ENCODE measurements around the gene BACE2. TPM values are rescaled to one million over a fixed set of nuclear protein-coding genes. Genes with fewer than 3 reads are reported as not detected.

The BACE2 gene
- total RNA-seq, 1 donor from 2014 or later, result 20.8 TPM

DNA sequence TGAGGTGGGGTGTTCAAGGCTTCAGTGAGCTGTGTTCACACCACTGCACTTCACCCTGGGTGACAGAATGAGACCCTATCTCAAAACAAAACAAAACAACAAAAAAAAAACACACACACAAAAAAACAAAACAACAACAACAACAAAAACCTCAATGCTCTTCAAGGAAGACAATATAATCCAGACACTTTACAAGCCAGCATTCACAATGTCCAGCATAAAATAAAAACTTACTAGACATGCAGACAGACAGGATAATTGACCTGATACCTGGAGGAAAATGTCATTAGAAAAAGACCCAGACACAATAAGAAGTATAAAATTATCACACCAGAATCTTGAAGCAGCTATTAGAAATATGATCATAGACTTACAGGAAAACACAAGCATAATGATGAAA is 39.0 kb upstream of the BACE2 start:
- TF ChIP-seq, protein P1, sequence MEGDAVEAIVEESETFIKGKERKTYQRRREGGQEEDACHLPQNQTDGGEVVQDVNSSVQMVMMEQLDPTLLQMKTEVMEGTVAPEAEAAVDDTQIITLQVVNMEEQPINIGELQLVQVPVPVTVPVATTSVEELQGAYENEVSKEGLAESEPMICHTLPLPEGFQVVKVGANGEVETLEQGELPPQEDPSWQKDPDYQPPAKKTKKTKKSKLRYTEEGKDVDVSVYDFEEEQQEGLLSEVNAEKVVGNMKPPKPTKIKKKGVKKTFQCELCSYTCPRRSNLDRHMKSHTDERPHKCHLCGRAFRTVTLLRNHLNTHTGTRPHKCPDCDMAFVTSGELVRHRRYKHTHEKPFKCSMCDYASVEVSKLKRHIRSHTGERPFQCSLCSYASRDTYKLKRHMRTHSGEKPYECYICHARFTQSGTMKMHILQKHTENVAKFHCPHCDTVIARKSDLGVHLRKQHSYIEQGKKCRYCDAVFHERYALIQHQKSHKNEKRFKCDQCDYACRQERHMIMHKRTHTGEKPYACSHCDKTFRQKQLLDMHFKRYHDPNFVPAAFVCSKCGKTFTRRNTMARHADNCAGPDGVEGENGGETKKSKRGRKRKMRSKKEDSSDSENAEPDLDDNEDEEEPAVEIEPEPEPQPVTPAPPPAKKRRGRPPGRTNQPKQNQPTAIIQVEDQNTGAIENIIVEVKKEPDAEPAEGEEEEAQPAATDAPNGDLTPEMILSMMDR (IDR thresholded peaks at IDR 0.05), result no peak
- Histone ChIP-seq H3K9me3 (no peaks in the 10 kb centered on the region), H3K27me3 (ENCODE audit: low read depth) (no peaks in the 10 kb centered on the region), H3K27ac (no peak overlapping the region), H3K4me1 (no peaks in the 10 kb centered on the region), H3K36me3 (no peaks in the 10 kb centered on the region), H3K4me3 (no peak overlapping the region)
- no peak for DNase-seq
- no peak for ATAC-seq
- intact Hi-C loops (cut with DNase I), result no loop called here

DNA sequence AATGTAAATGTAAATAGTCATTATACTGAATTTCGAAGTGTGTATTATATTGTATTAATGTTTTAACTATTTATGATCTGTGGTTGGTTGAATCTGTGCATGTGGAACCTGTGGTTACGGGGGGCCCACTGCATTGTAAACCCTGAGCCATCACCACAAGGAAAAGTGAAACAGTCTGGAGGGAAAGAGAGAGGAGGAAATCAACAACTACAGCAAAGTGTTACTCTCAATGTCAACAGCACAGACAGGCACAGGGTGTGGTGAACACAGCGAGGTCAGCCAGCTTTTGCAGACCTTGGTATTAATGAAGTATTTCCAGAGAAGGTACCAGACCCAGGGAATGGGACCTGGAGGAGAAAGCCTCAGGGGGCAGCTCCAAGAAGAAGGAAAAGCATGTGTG is 37.1 kb upstream of the BACE2 start:
- intact Hi-C loops (cut with DNase I), result no loop called here
- ATAC-seq, result no peak
- no peak for DNase-seq
- no peaks in the 10 kb centered on the region for H3K9me3 ChIP-seq
- H3K27ac ChIP-seq, result no peak overlapping the region
- TF ChIP-seq, protein P1 (IDR thresholded peaks at IDR 0.05), result no peak
- H3K36me3 ChIP-seq, result no peaks in the 10 kb centered on the region
- H3K4me3 ChIP-seq, result no peak overlapping the region
- H3K27me3 ChIP-seq (ENCODE audit: low read depth), result no peaks in the 10 kb centered on the region
- H3K4me1 ChIP-seq, result no peaks in the 10 kb centered on the region

DNA sequence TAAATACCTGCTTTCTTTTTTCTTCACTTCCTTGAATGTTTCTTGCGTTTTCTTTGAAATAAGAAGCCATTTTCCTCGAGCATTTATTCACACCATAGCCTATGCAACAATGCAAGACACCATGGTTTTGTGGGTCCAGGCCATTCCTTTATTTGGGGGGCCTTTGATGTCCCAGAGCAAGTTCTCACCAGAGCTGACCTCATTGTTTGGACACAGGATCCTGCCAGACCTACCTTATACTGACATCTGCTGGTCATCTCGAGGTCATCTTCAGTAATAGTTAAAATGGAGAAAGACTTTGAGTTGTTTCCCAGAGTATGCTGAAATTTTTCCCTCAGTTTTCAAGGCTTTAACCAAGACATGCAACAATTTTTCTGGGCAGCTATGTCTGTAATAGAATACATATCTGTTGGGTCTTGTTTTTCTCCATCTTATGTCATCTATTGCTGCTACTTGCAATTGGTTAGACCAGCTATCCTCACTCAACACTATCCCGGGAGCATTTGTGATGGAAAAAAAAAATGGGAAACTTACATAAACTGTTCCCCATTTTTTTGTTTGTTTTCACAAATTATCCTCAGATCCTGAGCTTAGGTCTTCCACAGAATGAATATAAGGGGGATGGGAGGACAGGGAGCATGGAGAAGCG is 34.0 kb upstream of the BACE2 start:
- Histone ChIP-seq H3K4me1 (no peaks in the 10 kb centered on the region), H3K9me3 (no peaks in the 10 kb centered on the region), H3K27me3 (ENCODE audit: low read depth) (no peaks in the 10 kb centered on the region), H3K36me3 (no peaks in the 10 kb centered on the region), H3K4me3 (no peak overlapping the region), H3K27ac (no peak overlapping the region)
- TF ChIP-seq, protein P1 (IDR thresholded peaks at IDR 0.05), result peak; percentile 53
- ATAC-seq (peak in 1 of 2 donors; percentile 36), DNase-seq (no peak)
- intact Hi-C loops (cut with DNase I), result no loop called here

DNA sequence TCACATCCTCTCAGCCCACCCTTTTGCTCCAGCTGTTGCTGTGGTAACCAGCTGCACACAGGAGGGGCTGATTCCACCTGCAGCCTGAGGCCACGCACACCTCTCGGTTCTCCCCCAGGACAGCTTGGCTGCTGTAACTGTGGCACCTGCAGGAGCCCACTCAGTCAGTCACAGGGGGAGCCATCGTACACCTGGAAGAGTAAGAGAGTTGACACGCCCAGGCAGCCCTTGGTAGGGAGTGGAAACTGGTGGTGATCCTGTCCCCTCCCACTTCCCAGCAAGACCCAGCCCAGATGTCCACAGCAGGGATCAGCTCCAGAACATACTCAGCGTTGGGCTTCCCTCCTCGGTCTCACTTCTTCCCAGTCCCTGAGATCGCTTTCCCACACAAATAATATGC is 32.2 kb upstream of the BACE2 start:
- no peaks in the 10 kb centered on the region for H3K9me3 ChIP-seq
- H3K4me1 ChIP-seq, result no peaks in the 10 kb centered on the region
- DNase-seq (no peak), ATAC-seq (no peak)
- TF ChIP-seq, protein P1 (IDR thresholded peaks at IDR 0.05), result no peak
- no peaks in the 10 kb centered on the region for H3K27me3 ChIP-seq (ENCODE audit: low read depth)
- H3K27ac ChIP-seq, result no peak overlapping the region
- no peak overlapping the region for H3K4me3 ChIP-seq
- H3K36me3 ChIP-seq, result no peaks in the 10 kb centered on the region
- intact Hi-C loops (cut with DNase I), result no loop called here

DNA sequence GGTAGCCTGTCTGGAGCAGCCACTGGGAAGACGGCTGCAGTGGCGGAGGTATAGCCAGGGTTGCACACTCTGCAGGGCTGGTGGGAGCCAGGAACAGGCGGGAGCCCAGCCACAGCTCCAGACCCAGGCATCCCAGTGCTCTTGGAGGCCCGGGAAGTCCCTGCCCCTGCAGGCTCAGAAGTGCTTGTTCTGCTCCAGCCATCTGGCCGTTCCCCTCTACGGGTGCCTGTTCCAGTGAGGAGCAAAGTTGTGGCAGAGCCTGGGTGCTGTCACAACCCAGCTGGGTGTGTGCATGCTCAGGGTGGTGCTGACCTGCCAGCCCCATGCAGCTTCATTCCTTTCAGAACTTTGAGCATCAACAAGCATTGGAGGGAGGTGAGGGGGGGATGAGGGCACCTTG is 31.7 kb upstream of the BACE2 start:
- intact Hi-C loops (cut with DNase I), result no loop called here
- H3K4me1 ChIP-seq, result peaks cover 4% of the 10 kb centered on the region

More for the DNA sequence above, 31.7 kb upstream of the BACE2 start:
- Histone ChIP-seq H3K27me3 (ENCODE audit: low read depth) (no peaks in the 10 kb centered on the region), H3K36me3 (no peaks in the 10 kb centered on the region), H3K9me3 (no peaks in the 10 kb centered on the region), H3K27ac (no peak overlapping the region), H3K4me3 (no peak overlapping the region)
- ATAC-seq (no peak), DNase-seq (no peak)
- TF ChIP-seq, protein P1 (IDR thresholded peaks at IDR 0.05), result no peak
